GM12864 (cell line): ENCODE results near the gene SEMA6B.
"Not testable (repeated sequence)": the region's sequence is repeated elsewhere in the genome, so short reads cannot be mapped to it uniquely, and the experiment has no call there.

Source experiments
- DNase-seq: peaks from one replicate; pipeline ENCODE4 v3.0.0-alpha.2; 2011; ENCODE audit warnings: low read depth
- H3K4me3 ChIP-seq: 2 replicates; pipeline ENCODE4 v1.5.1; 2011; ENCODE audit warnings: mild to moderate bottlenecking, low read depth, low read length, control low read depth
- TF ChIP-seq, protein P1 (sequence below): IDR thresholded peaks from 2 replicates; pipeline ENCODE4 v1.5.1; 2011; ENCODE audit warnings: low read depth, mild to moderate bottlenecking, moderate library complexity, low read length, control low read depth, inconsistent platforms; ENCODE audit errors: missing control alignments

SEMA6B gene

GRCh38 chr19:4600893-4601292, 41.4 kb upstream of the SEMA6B start:
- DNase-seq = no peak
- TF ChIP-seq, protein P1, sequence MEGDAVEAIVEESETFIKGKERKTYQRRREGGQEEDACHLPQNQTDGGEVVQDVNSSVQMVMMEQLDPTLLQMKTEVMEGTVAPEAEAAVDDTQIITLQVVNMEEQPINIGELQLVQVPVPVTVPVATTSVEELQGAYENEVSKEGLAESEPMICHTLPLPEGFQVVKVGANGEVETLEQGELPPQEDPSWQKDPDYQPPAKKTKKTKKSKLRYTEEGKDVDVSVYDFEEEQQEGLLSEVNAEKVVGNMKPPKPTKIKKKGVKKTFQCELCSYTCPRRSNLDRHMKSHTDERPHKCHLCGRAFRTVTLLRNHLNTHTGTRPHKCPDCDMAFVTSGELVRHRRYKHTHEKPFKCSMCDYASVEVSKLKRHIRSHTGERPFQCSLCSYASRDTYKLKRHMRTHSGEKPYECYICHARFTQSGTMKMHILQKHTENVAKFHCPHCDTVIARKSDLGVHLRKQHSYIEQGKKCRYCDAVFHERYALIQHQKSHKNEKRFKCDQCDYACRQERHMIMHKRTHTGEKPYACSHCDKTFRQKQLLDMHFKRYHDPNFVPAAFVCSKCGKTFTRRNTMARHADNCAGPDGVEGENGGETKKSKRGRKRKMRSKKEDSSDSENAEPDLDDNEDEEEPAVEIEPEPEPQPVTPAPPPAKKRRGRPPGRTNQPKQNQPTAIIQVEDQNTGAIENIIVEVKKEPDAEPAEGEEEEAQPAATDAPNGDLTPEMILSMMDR = no peak
- H3K4me3 ChIP-seq = no peak overlapping the region

- no peak for DNase-seq
- TF ChIP-seq, protein P1 = no peak
- no peak overlapping the region for H3K4me3 ChIP-seq
These were observed 40.6 kb upstream of the SEMA6B start for GRCh38 chr19:4600082-4600481.

DNA sequence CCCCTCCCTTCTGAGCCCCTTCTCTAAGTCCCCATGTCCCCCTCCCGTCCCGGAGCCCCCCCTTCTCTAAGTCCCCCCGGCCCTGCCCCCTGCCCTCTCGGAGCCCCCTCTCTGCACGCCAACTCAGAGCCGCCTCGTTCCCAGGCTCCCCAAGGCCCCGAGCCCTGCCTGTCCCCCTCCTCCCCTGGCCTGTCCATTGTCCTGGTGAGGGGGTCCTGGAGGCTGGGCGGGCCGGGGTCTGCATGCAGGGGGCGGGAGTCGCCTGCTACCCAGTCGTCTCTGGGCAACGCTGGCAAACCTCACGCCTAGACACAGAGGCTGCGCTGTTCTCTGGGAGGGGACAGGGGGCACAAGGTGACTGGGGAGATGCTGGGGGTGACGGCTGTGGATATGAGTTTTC, 39.2 kb upstream of the SEMA6B start:
- no peak for DNase-seq
- TF ChIP-seq, protein P1 = no peak
- H3K4me3 ChIP-seq = no peak overlapping the region

DNA sequence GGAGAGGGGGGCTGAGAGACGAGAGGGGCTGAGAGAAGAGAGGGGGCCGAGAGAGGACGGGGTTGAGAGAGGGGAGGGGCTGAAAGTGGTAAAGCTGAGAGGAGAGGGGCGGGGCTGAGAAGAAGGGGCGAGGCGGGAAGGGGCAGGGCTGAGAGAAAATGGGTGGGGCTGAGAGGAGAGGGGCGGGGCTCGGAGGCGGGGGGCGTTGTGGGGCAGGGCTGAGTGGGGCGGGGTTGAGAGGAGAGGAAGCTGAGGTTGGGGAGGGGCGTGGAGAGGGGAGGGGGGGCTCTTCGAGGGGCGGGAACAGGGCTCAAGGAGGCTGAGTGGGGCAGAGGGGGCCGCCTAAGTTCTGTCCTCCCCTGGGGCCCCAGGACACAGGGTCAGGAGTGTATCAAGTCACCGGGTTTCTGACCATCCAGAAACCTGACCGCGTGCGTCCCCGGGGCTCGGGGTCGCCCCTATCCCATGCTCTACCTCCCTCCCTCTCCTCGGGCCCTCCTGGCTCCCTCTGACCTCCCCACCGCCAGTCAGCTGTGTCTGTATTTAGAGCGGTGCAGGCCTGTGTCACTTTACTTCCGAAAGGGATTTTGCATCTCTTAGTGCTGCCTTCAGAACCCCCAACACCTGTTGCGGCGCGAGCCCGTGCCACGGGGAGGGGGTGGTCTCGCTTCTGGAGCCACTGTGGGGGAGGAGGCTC, 38.6 kb upstream of the SEMA6B start:
- TF ChIP-seq, protein P1 = no peak
- H3K4me3 ChIP-seq = no peak overlapping the region
- DNase-seq = no peak

GRCh38 chr19:4597278-4597974, 37.9 kb upstream of the SEMA6B start:
- DNase-seq = no peak
- H3K4me3 ChIP-seq = no peak overlapping the region
- TF ChIP-seq, protein P1 = no peak

DNA sequence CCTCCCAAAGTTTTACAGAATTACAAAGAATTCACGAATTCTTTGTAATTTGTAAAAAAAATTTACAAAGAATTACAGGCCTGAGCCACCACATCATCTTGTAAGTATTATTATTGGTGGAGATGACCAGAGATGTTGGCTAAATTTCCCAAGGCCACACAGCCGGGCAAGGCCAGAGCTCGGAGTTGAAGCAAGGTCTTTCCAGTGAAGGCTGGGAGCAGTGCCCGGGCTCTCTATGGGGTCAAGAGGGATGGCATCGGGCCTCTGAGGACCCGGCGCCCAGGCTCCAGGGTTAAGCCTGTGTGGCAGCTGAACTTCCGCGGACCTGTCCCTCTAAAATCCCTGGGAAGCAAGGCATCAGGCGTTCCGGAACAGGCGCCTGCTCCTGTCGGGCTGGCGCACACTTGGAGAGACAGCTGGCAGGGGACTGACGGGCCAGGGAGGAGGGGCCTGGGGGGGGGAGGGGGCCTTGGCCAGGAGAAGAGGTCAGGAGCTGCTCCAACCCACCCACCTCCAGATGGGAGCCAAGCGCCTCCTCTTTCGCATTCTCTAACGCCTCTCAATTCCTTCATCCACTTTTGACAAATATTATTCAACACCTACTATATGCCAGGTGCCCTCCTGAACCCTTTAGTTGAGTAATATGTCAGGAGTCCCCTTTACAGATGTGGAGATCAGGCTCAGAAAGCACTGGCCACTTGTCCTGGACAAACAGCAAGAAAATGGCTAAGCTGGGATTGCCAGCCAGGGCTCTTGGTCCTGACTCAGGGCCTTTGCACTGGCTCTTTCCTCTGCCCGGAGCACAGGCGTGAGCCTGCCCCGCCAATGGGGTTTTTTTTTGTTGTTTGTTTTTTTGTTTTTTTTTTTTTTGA, 36.8 kb upstream of the SEMA6B start:
- DNase-seq = no peak
- TF ChIP-seq, protein P1 = no peak
- H3K4me3 ChIP-seq = no peak overlapping the region

DNA sequence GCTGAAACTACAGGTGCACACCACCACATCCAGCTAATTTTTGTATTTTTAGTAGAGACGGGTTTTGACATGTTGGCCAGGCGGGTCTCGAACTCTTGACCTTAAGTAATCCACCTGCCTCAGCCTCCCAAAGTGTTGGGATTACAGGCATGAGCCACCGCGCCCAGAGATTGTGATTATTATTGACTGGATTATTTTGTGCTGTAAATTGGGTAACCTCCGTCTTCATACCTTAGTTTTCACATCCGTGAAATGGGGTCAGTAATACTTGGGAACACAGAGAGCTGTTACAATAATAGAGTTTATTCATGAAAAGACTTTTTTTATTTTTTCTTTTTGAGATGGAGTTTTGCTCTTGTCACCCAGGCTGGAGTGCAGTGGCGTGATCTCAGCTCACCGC, 35.7 kb upstream of the SEMA6B start:
- not testable (repeated sequence) for DNase-seq, H3K4me3 ChIP-seq
